Left lung (tissue), 10 donors: ENCODE measurements around the gene CD59. TPM values are rescaled to one million over a fixed set of nuclear protein-coding genes. Genes with fewer than 3 reads are reported as not detected.

ENCODE experiments used
- ATAC-seq: fragments of 200-7000 bp; cut with Tn5 transposase; one replicate; pipeline ENCODE4 v1.9.1; 2020; ENCODE audit warnings: moderate library complexity
- DNase-seq, 4 donors: peaks; one replicate each; pipeline ENCODE4 v3.0.0-alpha.2; 2013 to 2020
- H3K27ac ChIP-seq, 2 donors: fragments of 200-600 bp; sonication (generic) in 1 of 2; one replicate each; pipeline versions ENCODE4 v1.5.0 to v1.8.0; 2020 to 2021
- H3K27me3 ChIP-seq, 2 donors: fragments of 200-600 bp; sonication (generic) in 1 of 2; one replicate each; pipeline versions ENCODE4 v1.5.0 to v1.8.0; 2020 to 2021
- H3K36me3 ChIP-seq, 2 donors: fragments of 200-600 bp; sonication (generic) in 1 of 2; one replicate each; pipeline versions ENCODE4 v1.5.0 to v1.8.0; 2020 to 2021
- H3K4me1 ChIP-seq, 2 donors: fragments of 200-600 bp; one replicate each; pipeline ENCODE4 v1.8.0; 2021
- H3K4me3 ChIP-seq, 2 donors: fragments of 200-600 bp; sonication (generic) in 1 of 2; one replicate each; pipeline versions ENCODE4 v1.5.0 to v1.8.0; 2020 to 2021; ENCODE audit warnings: mild to moderate bottlenecking in 1 of 2
- H3K9me3 ChIP-seq, 2 donors: fragments of 200-600 bp; sonication (generic) in 1 of 2; one replicate each; pipeline versions ENCODE4 v1.5.0 to v1.8.0; 2020 to 2021
- intact Hi-C, 2 donors: fragments of 100-400 bp; cut with DNase I; formaldehyde crosslinking; loops; one replicate each; pipeline versions ENCODE4 v1.11.2 to v1.14.2; 2022
- polyA plus RNA-seq, 6 donors: library from polyadenylated mRNA; unstranded; fragments of 120-200 nt; gene quantifications; one replicate each; pipeline ENCODE4 v1.2.1, GENCODE V29; 2013; ENCODE audit not compliant: insufficient read length in 6 of 6
- total RNA-seq, 2 donors: library from RNA; stranded (reverse); fragmentation: NEBNext Ultra II Directional; extraction: Animal tissue kit (Norgen Biotek cat#: 25700); gene quantifications; one replicate each; pipeline ENCODE4 v1.2.1, GENCODE V29; 2021
- TF ChIP-seq, protein P1 (sequence below), 2 donors: fragments of 200-600 bp; sonication (generic) in 1 of 2; IDR thresholded peaks; one replicate each; pipeline versions ENCODE4 v1.5.0 to v1.8.0; 2021; ENCODE audit warnings: antibody characterized with exemption in 2 of 2
- donor health status: DM: no; HTN: yes; CAD: no.
- donor health status: DM: no; HTN: no; CAD: no.

CD59 gene
- total and polyA plus RNA-seq, 8 donors = 190 to 1,244 (median 226) TPM

DNA sequence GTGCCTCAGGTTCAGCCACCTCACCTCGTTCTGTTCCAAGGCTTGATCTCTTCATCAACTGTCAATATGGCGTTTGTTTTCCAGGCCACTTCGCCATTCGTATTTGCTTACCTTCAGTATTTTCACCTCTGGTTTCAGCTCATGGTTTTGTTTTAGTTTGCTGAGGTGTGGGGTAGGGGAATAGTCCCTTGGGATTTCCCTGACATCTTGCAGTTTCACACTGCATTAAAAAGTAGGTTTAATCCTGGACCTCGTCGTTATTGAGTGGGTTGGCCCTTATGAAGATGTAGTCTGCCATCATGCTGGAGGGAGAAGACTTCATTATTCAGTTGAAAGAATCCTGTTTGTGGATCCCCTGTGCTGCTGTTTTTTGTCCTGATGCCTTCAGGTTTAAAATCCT is 81.6 kb downstream of the CD59 start:
- no peak overlapping the region for H3K4me3 ChIP-seq
- intact Hi-C loops = no loop called here
- no peaks in the 10 kb centered on the region for H3K27me3 ChIP-seq
- no peaks in the 10 kb centered on the region for H3K36me3 ChIP-seq
- DNase-seq (no peak), ATAC-seq (no peak)
- H3K27ac ChIP-seq = no peak overlapping the region
- H3K4me1 ChIP-seq = no peaks in the 10 kb centered on the region
- TF ChIP-seq, protein P1, sequence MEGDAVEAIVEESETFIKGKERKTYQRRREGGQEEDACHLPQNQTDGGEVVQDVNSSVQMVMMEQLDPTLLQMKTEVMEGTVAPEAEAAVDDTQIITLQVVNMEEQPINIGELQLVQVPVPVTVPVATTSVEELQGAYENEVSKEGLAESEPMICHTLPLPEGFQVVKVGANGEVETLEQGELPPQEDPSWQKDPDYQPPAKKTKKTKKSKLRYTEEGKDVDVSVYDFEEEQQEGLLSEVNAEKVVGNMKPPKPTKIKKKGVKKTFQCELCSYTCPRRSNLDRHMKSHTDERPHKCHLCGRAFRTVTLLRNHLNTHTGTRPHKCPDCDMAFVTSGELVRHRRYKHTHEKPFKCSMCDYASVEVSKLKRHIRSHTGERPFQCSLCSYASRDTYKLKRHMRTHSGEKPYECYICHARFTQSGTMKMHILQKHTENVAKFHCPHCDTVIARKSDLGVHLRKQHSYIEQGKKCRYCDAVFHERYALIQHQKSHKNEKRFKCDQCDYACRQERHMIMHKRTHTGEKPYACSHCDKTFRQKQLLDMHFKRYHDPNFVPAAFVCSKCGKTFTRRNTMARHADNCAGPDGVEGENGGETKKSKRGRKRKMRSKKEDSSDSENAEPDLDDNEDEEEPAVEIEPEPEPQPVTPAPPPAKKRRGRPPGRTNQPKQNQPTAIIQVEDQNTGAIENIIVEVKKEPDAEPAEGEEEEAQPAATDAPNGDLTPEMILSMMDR (IDR thresholded peaks at IDR 0.05) = no peak
- H3K9me3 ChIP-seq = no peaks in the 10 kb centered on the region

Other genes with a start within 250 kb of the CD59 start
- gene C11orf91, start 35.6 kb downstream of the CD59 start, total RNA-seq = 1 to 10 TPM in 1 of 2 donors, not detected in 1; 2.2 TPM
- gene C11orf91, start 35.6 kb downstream of the CD59 start, polyA plus RNA-seq = not detected
- 10 to 100 TPM; 25.9 to 30.5 TPM for gene FBXO3, start 38.1 kb upstream of the CD59 start, total RNA-seq
- 10 to 100 TPM; 42.5 to 54.8 (median 47.6) TPM for gene FBXO3, start 38.1 kb upstream of the CD59 start, polyA plus RNA-seq
- gene LMO2, start 155.7 kb upstream of the CD59 start, total RNA-seq = 10 to 100 TPM; 27.8 to 42.0 TPM
- 10 to 100 TPM; 35.9 to 48.3 (median 43.8) TPM for gene LMO2, start 155.7 kb upstream of the CD59 start, polyA plus RNA-seq